GM13976 (cell line): ENCODE data around the gene AFAP1L2.

ENCODE experiments used
- DNase-seq: peaks from one replicate; pipeline ENCODE4 v3.0.0; 2012; ENCODE audit warnings: low spot score
- CTCF ChIP-seq: IDR thresholded peaks from 2 replicates; pipeline ENCODE4 v1.5.1; 2012; ENCODE audit warnings: borderline replicate concordance, mild to moderate bottlenecking; ENCODE audit not compliant: insufficient read depth; ENCODE audit errors: extremely low read depth, missing control alignments, control extremely low read depth
- in situ Hi-C: fragments of 300-500 bp; cut with MboI; formaldehyde crosslinking; loops from one replicate; pipeline ENCODE4 v1.12.0; 2022; ENCODE audit warnings: low sequenced_read_pairs, mixed read lengths, inconsistent platforms; ENCODE audit not compliant: unreplicated experiment

The AFAP1L2 gene

GRCh38 chr10:114402233-114402632, 2.1 kb downstream of the AFAP1L2 start:
- no peak for TF ChIP-seq CTCF
- DNase-seq, result no peak
- in situ Hi-C loops, result no loop called here

- no peak for DNase-seq
- in situ Hi-C loops, result no loop called here
- no peak for TF ChIP-seq CTCF
Observed at GRCh38 chr10:114401195-114401791, 3.0 kb downstream of the AFAP1L2 start.

GRCh38 chr10:114400091-114400490, 4.2 kb downstream of the AFAP1L2 start:
- in situ Hi-C loops, result no loop called here
- TF ChIP-seq CTCF, result no peak
- no peak for DNase-seq

DNA sequence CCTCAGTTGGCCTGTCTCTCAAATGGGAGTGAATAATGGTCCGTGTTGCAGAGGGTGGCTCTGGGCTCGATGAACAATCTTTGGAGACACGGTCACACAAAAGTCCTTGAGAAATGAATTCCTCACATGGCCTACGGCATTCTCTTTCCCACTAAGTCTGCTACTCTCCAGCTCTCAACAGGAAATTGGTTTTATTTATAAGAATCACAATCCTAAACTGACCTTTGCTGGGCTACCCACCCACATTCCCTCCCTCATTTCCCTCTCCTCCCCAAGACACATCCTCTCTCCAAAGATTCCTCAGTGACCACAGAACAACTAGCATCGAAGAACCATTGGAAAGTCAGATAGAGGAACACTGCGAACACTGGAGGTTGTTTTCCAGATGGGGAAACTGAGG, 4.7 kb downstream of the AFAP1L2 start:
- DNase-seq, result no peak
- in situ Hi-C loops, result no loop called here
- no peak for TF ChIP-seq CTCF

- in situ Hi-C loops, result no loop called here
- DNase-seq, result no peak
- no peak for TF ChIP-seq CTCF
Observed at GRCh38 chr10:114398587-114399331, 5.5 kb downstream of the AFAP1L2 start.

DNA sequence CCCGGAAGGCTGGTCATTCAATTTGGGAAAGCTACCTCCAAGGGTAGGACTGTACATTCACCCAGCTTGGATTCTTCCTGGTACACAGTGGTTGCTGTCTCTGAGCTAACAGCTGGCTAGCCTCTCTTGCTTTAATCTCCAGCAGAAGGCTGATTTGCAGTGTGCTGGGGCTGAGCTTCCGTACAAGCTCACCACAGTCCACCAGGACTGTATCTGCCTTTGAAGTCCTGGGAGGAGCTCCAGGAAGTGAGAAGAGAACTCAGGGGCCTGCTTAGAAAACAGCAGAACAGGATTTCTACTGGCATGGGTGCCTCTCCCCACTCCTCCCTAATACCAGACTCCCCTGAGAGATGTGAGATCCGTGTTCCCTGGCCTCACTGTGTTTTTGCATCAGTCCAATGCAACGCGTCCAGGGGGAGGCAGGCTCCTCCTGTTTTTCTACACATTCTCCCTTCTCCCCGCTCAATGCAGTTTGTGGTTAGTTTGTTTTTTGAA, 6.6 kb downstream of the AFAP1L2 start:
- in situ Hi-C loops, result no loop called here
- no peak for DNase-seq
- no peak for TF ChIP-seq CTCF
